ENCODE results near the gene DYNC1H1.

DNA sequence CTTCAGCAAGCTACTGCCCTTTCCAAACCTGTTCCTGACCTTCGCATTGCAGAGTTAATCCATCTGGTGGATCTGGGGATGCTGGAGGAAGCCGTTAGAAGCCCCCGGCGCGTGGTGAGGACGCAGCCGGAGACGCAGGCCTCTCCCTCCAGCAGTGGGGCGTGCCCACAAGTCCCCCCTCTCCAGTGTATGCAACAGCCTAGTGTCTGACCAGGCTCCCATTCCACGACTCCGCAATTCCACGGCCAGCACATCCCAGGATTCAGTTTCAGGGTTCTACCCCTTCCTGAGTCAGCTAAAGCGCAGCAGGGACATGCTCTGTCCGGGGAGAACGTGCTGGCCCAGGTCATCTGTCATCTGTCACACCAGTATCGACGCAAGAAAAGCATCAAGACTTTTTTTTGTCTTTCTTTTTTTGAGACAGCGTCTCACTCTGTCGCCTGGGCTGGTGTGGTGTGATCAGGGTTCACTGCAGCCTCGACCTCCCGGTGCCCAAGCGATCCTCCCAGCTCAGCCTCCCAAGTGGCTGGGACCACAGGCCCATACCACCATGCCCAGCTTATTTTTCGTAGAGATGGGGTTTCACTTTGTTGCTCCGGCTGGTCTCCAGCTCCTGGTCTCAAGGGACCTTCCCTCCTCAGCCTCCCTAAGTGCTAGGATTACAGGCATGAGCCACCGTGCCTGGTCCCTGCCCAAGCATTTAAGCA lies 8.0 kb upstream of the DYNC1H1 start:
- TF ChIP-seq, protein P1, sequence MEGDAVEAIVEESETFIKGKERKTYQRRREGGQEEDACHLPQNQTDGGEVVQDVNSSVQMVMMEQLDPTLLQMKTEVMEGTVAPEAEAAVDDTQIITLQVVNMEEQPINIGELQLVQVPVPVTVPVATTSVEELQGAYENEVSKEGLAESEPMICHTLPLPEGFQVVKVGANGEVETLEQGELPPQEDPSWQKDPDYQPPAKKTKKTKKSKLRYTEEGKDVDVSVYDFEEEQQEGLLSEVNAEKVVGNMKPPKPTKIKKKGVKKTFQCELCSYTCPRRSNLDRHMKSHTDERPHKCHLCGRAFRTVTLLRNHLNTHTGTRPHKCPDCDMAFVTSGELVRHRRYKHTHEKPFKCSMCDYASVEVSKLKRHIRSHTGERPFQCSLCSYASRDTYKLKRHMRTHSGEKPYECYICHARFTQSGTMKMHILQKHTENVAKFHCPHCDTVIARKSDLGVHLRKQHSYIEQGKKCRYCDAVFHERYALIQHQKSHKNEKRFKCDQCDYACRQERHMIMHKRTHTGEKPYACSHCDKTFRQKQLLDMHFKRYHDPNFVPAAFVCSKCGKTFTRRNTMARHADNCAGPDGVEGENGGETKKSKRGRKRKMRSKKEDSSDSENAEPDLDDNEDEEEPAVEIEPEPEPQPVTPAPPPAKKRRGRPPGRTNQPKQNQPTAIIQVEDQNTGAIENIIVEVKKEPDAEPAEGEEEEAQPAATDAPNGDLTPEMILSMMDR (conservative IDR thresholded peaks at IDR 0.05; ENCODE audit: low read depth, low read length): no peak
- TF ChIP-seq EZH2 (IDR thresholded peaks at IDR 0.05; ENCODE audit: borderline replicate concordance, low read depth, low read length, poor library complexity, severe bottlenecking): no peak
